HepG2 (cell line): ENCODE measurements around the gene NXT1. TPM values are rescaled to one million over a fixed set of nuclear protein-coding genes. Genes with fewer than 3 reads are reported as not detected.

Experiments used
- ATAD3A ChIP-seq: sonication (generic); formaldehyde crosslinking; IDR thresholded peaks from 2 replicates; pipeline ENCODE4 v1.4.0; 2020; ENCODE audit warnings: missing genetic modification reagents
- CBX5 ChIP-seq: sonication (generic); formaldehyde crosslinking; IDR thresholded peaks from 2 replicates; pipeline ENCODE4 v1.4.0; 2020; ENCODE audit warnings: missing genetic modification reagents, borderline replicate concordance
- HOXD1 ChIP-seq: sonication (generic); formaldehyde crosslinking; IDR thresholded peaks from 2 replicates; pipeline ENCODE4 v1.5.0; 2020; ENCODE audit warnings: missing genetic modification reagents
- JUN ChIP-seq: sonication (generic); formaldehyde crosslinking; IDR thresholded peaks from 2 replicates; pipeline ENCODE4 v1.4.0; 2020; ENCODE audit warnings: mild to moderate bottlenecking, missing genetic modification reagents
- JUNB ChIP-seq: sonication (generic); formaldehyde crosslinking; IDR thresholded peaks from 2 replicates; pipeline ENCODE4 v1.8.0; 2022; ENCODE audit warnings: missing genetic modification reagents, mild to moderate bottlenecking, borderline replicate concordance
- KLF13 ChIP-seq: sonication (generic); formaldehyde crosslinking; IDR thresholded peaks from 2 replicates; pipeline ENCODE4 v1.4.0; 2020; ENCODE audit warnings: mild to moderate bottlenecking, missing genetic modification reagents
- MED8 ChIP-seq: sonication (generic); formaldehyde crosslinking; IDR thresholded peaks from 2 replicates; pipeline ENCODE4 v1.8.1; 2023; ENCODE audit warnings: mild to moderate bottlenecking, missing genetic modification reagents; ENCODE audit not compliant: insufficient replicate concordance
- MEF2D ChIP-seq: sonication (generic); formaldehyde crosslinking; IDR thresholded peaks from 2 replicates; pipeline ENCODE4 v1.5.1; 2020; ENCODE audit warnings: mild to moderate bottlenecking, missing genetic modification reagents
- MIER2 ChIP-seq: IDR thresholded peaks from 2 replicates; pipeline ENCODE4 v1.6.1; 2016; ENCODE audit warnings: missing biosample characterization, missing genetic modification reagents
- NONO ChIP-seq, 2 experiments: fragments of 450-650 bp in 1 of 2; sonication (generic) in 1 of 2; formaldehyde crosslinking in 1 of 2; IDR thresholded peaks in 1 of 2; conservative IDR thresholded peaks in 1 of 2; 2 replicates each; pipeline versions ENCODE4 v1.6.1 to v1.8.0; 2017 to 2022; ENCODE audit warnings: mild to moderate bottlenecking in 1 of 2, missing genetic modification reagents in 1 of 2, moderate library complexity in 1 of 2
- PHF21A ChIP-seq: sonication (generic); formaldehyde crosslinking; IDR thresholded peaks from 2 replicates; pipeline ENCODE4 v1.5.0; 2020; ENCODE audit warnings: mild to moderate bottlenecking, missing genetic modification reagents
- REL ChIP-seq: sonication (generic); formaldehyde crosslinking; conservative IDR thresholded peaks from 2 replicates; pipeline ENCODE4 v1.8.0; 2022; ENCODE audit warnings: mild to moderate bottlenecking, missing genetic modification reagents, moderate library complexity
- REXO4 ChIP-seq: sonication (generic); formaldehyde crosslinking; IDR thresholded peaks from 2 replicates; pipeline ENCODE4 v1.8.0; 2022; ENCODE audit warnings: missing genetic modification reagents, mild to moderate bottlenecking, borderline replicate concordance
- SALL2 ChIP-seq: sonication (generic); formaldehyde crosslinking; IDR thresholded peaks from 2 replicates; pipeline ENCODE4 v1.8.1; 2023; ENCODE audit warnings: mild to moderate bottlenecking, missing genetic modification reagents, inconsistent platforms
- SATB2 ChIP-seq: sonication (generic); formaldehyde crosslinking; IDR thresholded peaks from 2 replicates; pipeline ENCODE4 v1.5.0; 2020; ENCODE audit warnings: missing genetic modification reagents
- SCMH1 ChIP-seq: sonication (generic); formaldehyde crosslinking; IDR thresholded peaks from 2 replicates; pipeline ENCODE4 v1.9.0; 2021; ENCODE audit warnings: missing genetic modification reagents, mild to moderate bottlenecking, borderline replicate concordance
- SNAI1 ChIP-seq: sonication (generic); formaldehyde crosslinking; IDR thresholded peaks from 2 replicates; pipeline ENCODE4 v1.5.0; 2020; ENCODE audit warnings: mild to moderate bottlenecking, missing genetic modification reagents, borderline replicate concordance
- TGIF2 ChIP-seq: IDR thresholded peaks from 2 replicates; pipeline ENCODE4 v1.6.1; 2016; ENCODE audit warnings: control low read depth, missing compliant biosample characterization
- TIGD3 ChIP-seq: sonication (generic); formaldehyde crosslinking; IDR thresholded peaks from 2 replicates; pipeline ENCODE4 v1.5.1; 2020; ENCODE audit warnings: mild to moderate bottlenecking, missing genetic modification reagents, borderline replicate concordance
- ZBTB1 ChIP-seq: sonication (generic); formaldehyde crosslinking; IDR thresholded peaks from 2 replicates; pipeline ENCODE4 v1.4.0; 2020; ENCODE audit warnings: missing genetic modification reagents, borderline replicate concordance
- ZFYVE20 ChIP-seq: sonication (generic); formaldehyde crosslinking; IDR thresholded peaks from 2 replicates; pipeline ENCODE4 v1.8.0; 2023; ENCODE audit warnings: low read depth, mild to moderate bottlenecking, moderate library complexity, missing genetic modification reagents, borderline replicate concordance
- ZNF225 ChIP-seq: sonication (generic); formaldehyde crosslinking; IDR thresholded peaks from 2 replicates; pipeline ENCODE4 v1.4.0; 2020; ENCODE audit warnings: mild to moderate bottlenecking, missing genetic modification reagents
- ZNF546 ChIP-seq: sonication (generic); formaldehyde crosslinking; conservative IDR thresholded peaks from 2 replicates; pipeline ENCODE4 v1.8.1; 2023; ENCODE audit warnings: mild to moderate bottlenecking, missing genetic modification reagents
- ZNF589 ChIP-seq: sonication (generic); formaldehyde crosslinking; conservative IDR thresholded peaks from 2 replicates; pipeline ENCODE4 v1.8.0; 2022; ENCODE audit warnings: mild to moderate bottlenecking, moderate library complexity, missing genetic modification reagents
- ZNF788 ChIP-seq: sonication (generic); formaldehyde crosslinking; IDR thresholded peaks from 2 replicates; pipeline ENCODE4 v1.5.0; 2020; ENCODE audit warnings: mild to moderate bottlenecking, missing genetic modification reagents, borderline replicate concordance
- ZNF790 ChIP-seq: sonication (generic); formaldehyde crosslinking; IDR thresholded peaks from 2 replicates; pipeline ENCODE4 v1.8.0; 2022; ENCODE audit warnings: missing genetic modification reagents, mild to moderate bottlenecking, borderline replicate concordance
- ZSCAN29 ChIP-seq: sonication (generic); formaldehyde crosslinking; conservative IDR thresholded peaks from 2 replicates; pipeline ENCODE4 v1.4.0; 2020; ENCODE audit warnings: mild to moderate bottlenecking, missing genetic modification reagents
- polyA plus RNA-seq, 8 experiments: library from polyadenylated mRNA; depleted of rRNA in 3 of 8; stranded (reverse) in 7 of 8; unstranded in 1 of 8; fragments of >200 nt; fragmentation: Illumina TruSeq in 4 of 8; extraction: Trizol in 4 of 8; gene quantifications; 2 replicates each; pipeline versions ENCODE4 v1.2.1 to v1.2.3, GENCODE V29; 2011 to 2016; ENCODE audit warnings: low read depth in 4 of 8, missing spikeins in 1 of 8, mixed read lengths in 1 of 8; ENCODE audit not compliant: insufficient read depth in 1 of 8
- total RNA-seq, 5 experiments: library from RNA; depleted of rRNA; stranded (reverse); fragments of >200 nt; fragmentation: Illumina TruSeq; extraction: Trizol; gene quantifications; 2 replicates each; pipeline ENCODE4 v1.2.3, GENCODE V29; 2016; ENCODE audit warnings: low read depth in 1 of 5

NXT1 gene
- total and polyA plus RNA-seq, 2 of the 13 experiments (the other 11 are each of a cell fraction or from before 2014, with no cell fraction given): 35.6 to 65.9 TPM

DNA sequence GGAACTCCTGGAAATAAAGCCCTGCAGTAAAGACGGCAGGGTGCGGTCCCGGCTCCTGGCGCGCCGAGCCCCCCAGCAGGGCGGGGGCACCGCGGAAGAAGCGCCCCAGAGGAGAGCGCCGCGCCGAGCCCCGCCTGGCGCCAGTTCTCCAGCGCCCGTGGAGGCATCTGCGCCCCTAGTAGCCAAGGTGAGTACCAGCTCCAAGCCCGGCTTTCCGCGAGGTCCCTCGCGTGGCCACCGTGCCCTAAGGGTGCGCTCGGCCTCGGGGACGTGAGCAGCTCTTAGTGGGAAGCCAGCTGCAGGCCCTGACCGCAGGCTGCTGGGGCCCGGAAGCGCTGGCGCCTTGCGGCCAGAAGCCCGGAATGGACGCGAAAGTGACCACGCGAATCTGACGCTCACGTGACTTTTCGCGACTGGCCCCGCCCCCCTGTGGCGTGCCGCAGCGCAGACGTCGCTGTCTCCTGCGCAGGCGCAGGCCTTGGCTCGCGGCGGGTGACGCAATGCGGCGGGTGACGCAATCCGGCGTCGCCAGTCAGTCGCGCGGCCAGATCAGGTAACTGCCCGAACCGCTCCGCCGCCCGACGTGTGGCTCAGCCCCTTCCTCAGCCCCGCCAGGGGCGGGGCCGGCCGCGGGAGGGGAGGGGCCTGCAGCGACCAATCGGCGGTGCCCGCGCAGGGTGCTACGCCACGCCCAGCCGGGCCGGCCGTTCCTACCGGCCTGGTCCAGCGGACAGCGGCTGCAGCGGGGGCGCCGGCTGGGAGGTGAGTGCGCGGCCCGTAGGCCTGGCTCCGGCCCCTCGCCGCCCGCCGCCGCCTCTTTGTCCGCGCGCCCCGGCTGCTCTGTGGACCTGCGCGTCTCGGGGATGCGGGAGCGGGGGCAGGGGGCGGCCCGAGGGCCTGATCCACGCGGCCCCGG, 11.1 kb downstream of the NXT1 start, which contains the start of gene GZF1 (continued):
- TF ChIP-seq ZFYVE20 (CRISPR knock-in tag) (peak; percentile 94; the same call in 1 of the 2 replicates), REXO4 (CRISPR knock-in tag) (peak; percentile 83; the same call in 1 of the 2 replicates), SALL2 (CRISPR knock-in tag) (peak; percentile 97), TGIF2 (CRISPR knock-in tag) (peak; percentile 98), NONO (IDR thresholded peaks at IDR 0.05) (no peak), NONO (CRISPR knock-in tag; conservative IDR thresholded peaks at IDR 0.05) (peak; percentile 99), ATAD3A (CRISPR knock-in tag) (peak; percentile 30; the same call in 1 of the 2 replicates), CBX5 (peak; percentile 90), ZBTB1 (0 out of 2 replicates have a peak, but pooled peaks have one; percentile 25), JUN (CRISPR knock-in tag) (peak; percentile 96), ZNF788 (CRISPR knock-in tag) (peak; percentile 99), SATB2 (CRISPR knock-in tag) (peak; percentile 91), ZNF225 (CRISPR knock-in tag) (peak; percentile 87; the same call in 1 of the 2 replicates), ZNF790 (CRISPR knock-in tag) (peak; percentile 96; the same call in 1 of the 2 replicates), PHF21A (peak; percentile 90), JUNB (CRISPR knock-in tag) (no peak), ZNF589 (peak; percentile 97), MEF2D (CRISPR knock-in tag) (peak; percentile 86), SCMH1 (CRISPR knock-in tag) (no peak), MIER2 (CRISPR knock-in tag) (peak; percentile 73; the same call in 1 of the 2 replicates), KLF13 (CRISPR knock-in tag) (peak; percentile 91), HOXD1 (CRISPR knock-in tag) (peak; percentile 93), ZSCAN29 (CRISPR knock-in tag) (no peak; the same call in 1 of the 2 replicates), MED8 (CRISPR knock-in tag) (peak; percentile 94), SNAI1 (CRISPR knock-in tag) (no peak), ZNF546 (CRISPR knock-in tag) (peak; percentile 99), REL (CRISPR knock-in tag) (peak; percentile 96), TIGD3 (peak; percentile 88)
